ENCODE measurements around the gene NID2.

Gene NID2

GRCh38 chr14:52077256-52077979 lies 8.6 kb upstream of the NID2 start:
- no peak for TF ChIP-seq CTCF (IDR thresholded peaks at IDR 0.05; ENCODE audit: control extremely low read depth, extremely low read depth, low read depth, missing control alignments)
- ChIA-PET POLR2A (no interaction called here), CTCF (no interaction called here)
- no peak for DNase-seq (ENCODE audit: extremely low spot score)

- CTCF ChIA-PET: no interaction called here
- DNase-seq (ENCODE audit: extremely low spot score): no peak
- POLR2A ChIA-PET: no interaction called here
- TF ChIP-seq CTCF (IDR thresholded peaks at IDR 0.05; ENCODE audit: control extremely low read depth, extremely low read depth, low read depth, missing control alignments): no peak
Measured at GRCh38 chr14:52076334-52076733, 7.5 kb upstream of the NID2 start.

DNA sequence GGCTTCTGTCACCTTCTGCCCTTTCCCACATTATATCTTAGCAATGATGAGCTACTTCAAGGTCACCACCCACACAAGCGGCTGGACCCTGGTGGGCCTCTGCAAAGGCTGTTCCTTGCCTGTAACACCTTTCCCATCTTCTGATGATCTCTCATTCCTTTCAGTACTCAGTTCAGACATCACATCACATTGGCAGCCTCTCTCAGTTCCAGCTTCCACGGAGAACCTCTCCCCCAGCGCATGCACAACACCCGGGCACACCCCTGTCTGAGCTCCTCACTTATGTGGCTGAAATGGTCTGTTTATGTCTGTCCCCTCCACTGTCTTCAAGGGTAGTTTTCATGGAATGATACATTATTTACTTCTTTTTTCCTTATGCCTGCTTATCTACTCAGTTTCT lies 6.5 kb upstream of the NID2 start:
- TF ChIP-seq CTCF (IDR thresholded peaks at IDR 0.05; ENCODE audit: control extremely low read depth, extremely low read depth, low read depth, missing control alignments): no peak
- ChIA-PET CTCF (no interaction called here), POLR2A (no interaction called here)
- DNase-seq (ENCODE audit: extremely low spot score): no peak

GRCh38 chr14:52073251-52073650 lies 4.4 kb upstream of the NID2 start:
- DNase-seq (ENCODE audit: extremely low spot score): no peak
- POLR2A ChIA-PET: no interaction called here
- CTCF ChIA-PET: interaction anchor here (1.2 kb wide), 1 partner anchor 22 kb away, joined by 3 read pairs; no protein-coding TSS in a partner anchor
- no peak for TF ChIP-seq CTCF (IDR thresholded peaks at IDR 0.05; ENCODE audit: control extremely low read depth, extremely low read depth, low read depth, missing control alignments)

- POLR2A ChIA-PET: no interaction called here
- CTCF ChIA-PET: interaction anchor here (1.2 kb wide), 1 partner anchor 23 kb away, joined by 3 read pairs; no protein-coding TSS in a partner anchor
- DNase-seq (ENCODE audit: extremely low spot score): no peak
- no peak for TF ChIP-seq CTCF (IDR thresholded peaks at IDR 0.05; ENCODE audit: control extremely low read depth, extremely low read depth, low read depth, missing control alignments)
Measured at GRCh38 chr14:52072266-52072780, 3.5 kb upstream of the NID2 start.

- CTCF ChIA-PET: interaction anchor here (0.9 to 2.3 kb wide), 5 partner anchors 9 to 244 kb away, joined by 3 to 6 read pairs (median 4); no protein-coding TSS in a partner anchor
- no peak for TF ChIP-seq CTCF (IDR thresholded peaks at IDR 0.05; ENCODE audit: control extremely low read depth, extremely low read depth, low read depth, missing control alignments)
- no peak for DNase-seq (ENCODE audit: extremely low spot score)
- POLR2A ChIA-PET: no interaction called here
Measured at GRCh38 chr14:52071675-52072074, 2.8 kb upstream of the NID2 start.

All from GM10248 (cell line).